GM12891 (cell line): ENCODE results near the gene PSMD7.
"Not testable (repeated sequence)": the region's sequence is repeated elsewhere in the genome, so short reads cannot be mapped to it uniquely, and the experiment has no call there.

Source experiments
- POLR2A ChIP-seq: IDR thresholded peaks from 2 replicates; pipeline ENCODE4 v1.6.1; 2011; ENCODE audit warnings: low read depth, low read length, control low read depth
- POLR2AphosphoS5 ChIP-seq: IDR thresholded peaks from 2 replicates; pipeline ENCODE4 v1.6.1; 2011; ENCODE audit warnings: low read depth, low read length, control low read depth
- POU2F2 ChIP-seq: IDR thresholded peaks from 2 replicates; pipeline ENCODE4 v1.6.1; 2011; ENCODE audit warnings: low read depth, mild to moderate bottlenecking, control low read depth, low read length, moderate library complexity
- TAF1 ChIP-seq: IDR thresholded peaks from 2 replicates; pipeline ENCODE4 v1.6.1; 2011; ENCODE audit warnings: low read depth, low read length, control low read depth

DNA sequence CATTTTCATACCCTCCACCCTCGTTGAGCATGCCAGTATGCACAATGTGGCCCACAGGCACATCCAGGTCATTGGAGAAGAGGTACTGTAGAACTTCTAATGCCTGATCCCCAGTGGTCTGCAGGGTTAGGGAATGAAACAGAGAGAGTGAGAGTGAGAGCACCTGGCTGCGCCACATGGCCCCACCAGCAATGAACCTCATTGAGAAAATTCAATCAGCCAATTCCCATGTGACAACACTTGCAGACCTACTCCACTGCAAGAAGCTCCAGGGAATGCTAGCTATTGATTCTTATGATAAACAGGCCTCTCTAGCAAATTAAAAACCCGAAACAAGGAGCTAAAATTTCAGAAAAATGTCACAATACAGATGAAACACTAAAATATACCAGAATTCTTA is 40.9 kb downstream of the PSMD7 start:
- TF ChIP-seq POLR2A, POU2F2, TAF1, POLR2AphosphoS5: not testable (repeated sequence)
